GM12878 (cell line): ENCODE results near the gene PSMC3. TPM values are rescaled to one million over a fixed set of nuclear protein-coding genes. Genes with fewer than 3 reads are reported as not detected.

ENCODE experiments used
- BACH1 ChIP-seq: fragments of 450-650 bp; IDR thresholded peaks from 2 replicates; pipeline ENCODE4 v1.6.1; 2017; ENCODE audit warnings: mild to moderate bottlenecking, borderline replicate concordance
- BRCA1 ChIP-seq: IDR thresholded peaks from 2 replicates; pipeline ENCODE4 v1.6.1; 2011; ENCODE audit warnings: low read depth, low read length, improper control_type of control experiment
- CBFB ChIP-seq: IDR thresholded peaks from 2 replicates; pipeline ENCODE4 v1.6.1; 2016; ENCODE audit warnings: antibody characterized with exemption, low read depth
- CBX3 ChIP-seq: fragments of 200-600 bp; sonication (generic); IDR thresholded peaks from 2 replicates; pipeline ENCODE4 v1.6.1; 2016; ENCODE audit warnings: low read depth, borderline replicate concordance
- CHD4 ChIP-seq: fragments of 200-600 bp; sonication (generic); IDR thresholded peaks from 2 replicates; pipeline ENCODE4 v1.6.1; 2016; ENCODE audit warnings: mild to moderate bottlenecking
- EGR1 ChIP-seq, 2 experiments: IDR thresholded peaks; 1 replicate in 1 of 2; 2 replicates in 1 of 2; pipeline ENCODE4 v1.6.1; 2011 to 2012; ENCODE audit warnings: low read depth in 2 of 2, low read length in 2 of 2, borderline replicate concordance in 1 of 2, mild to moderate bottlenecking in 1 of 2, moderate library complexity in 1 of 2
- GATAD2B ChIP-seq: fragments of 450-650 bp; conservative IDR thresholded peaks from 2 replicates; pipeline ENCODE4 v1.6.1; 2017; ENCODE audit warnings: low read depth, mild to moderate bottlenecking, moderate library complexity
- MTA2 ChIP-seq: fragments of 450-650 bp; IDR thresholded peaks from 2 replicates; pipeline ENCODE4 v1.6.1; 2016; ENCODE audit warnings: low read depth, mild to moderate bottlenecking, moderate library complexity
- NFIC ChIP-seq: IDR thresholded peaks from 2 replicates; pipeline ENCODE4 v1.6.1; 2012; ENCODE audit warnings: low read depth, mild to moderate bottlenecking, inconsistent platforms, low read length, moderate library complexity
- PAX5 ChIP-seq: IDR thresholded peaks from 2 replicates; pipeline ENCODE4 v1.6.1; 2011; ENCODE audit warnings: low read depth, low read length, borderline replicate concordance
- POLR2A ChIP-seq: IDR thresholded peaks from 2 replicates; pipeline ENCODE4 v1.6.1; 2011; ENCODE audit warnings: low read depth, mild to moderate bottlenecking, low read length
- SMAD5 ChIP-seq: IDR thresholded peaks from 2 replicates; pipeline ENCODE4 v1.6.1; 2016; ENCODE audit warnings: antibody characterized with exemption, low read depth
- SMC3 ChIP-seq: IDR thresholded peaks from 2 replicates; pipeline ENCODE4 v1.6.1; 2011; ENCODE audit warnings: low read length, improper control_type of control experiment, borderline replicate concordance
- SUZ12 ChIP-seq: fragments of 200-600 bp; sonication (generic); IDR thresholded peaks from one replicate; pipeline ENCODE4 v1.6.1; 2018; ENCODE audit warnings: antibody characterized with exemption, mild to moderate bottlenecking; ENCODE audit not compliant: unreplicated experiment
- ZBED1 ChIP-seq: IDR thresholded peaks from 2 replicates; pipeline ENCODE4 v1.6.1; 2016; ENCODE audit warnings: borderline replicate concordance
- polyA plus RNA-seq, 11 experiments: library from polyadenylated mRNA; depleted of rRNA in 4 of 11; unstranded in 6 of 11; stranded (reverse) in 5 of 11; fragments of >200 nt; fragmentation: Nextera tagmentation in 4 of 11; fragmentation: Illumina TruSeq in 1 of 11; extraction: Ambion mirVana in 4 of 11; extraction: Trizol in 1 of 11; gene quantifications; 1 replicate in 1 of 11; 2 replicates in 10 of 11; pipeline versions ENCODE4 v1.2.1 to v1.2.3, GENCODE V29; 2011 to 2016; ENCODE audit warnings: inconsistent platforms in 2 of 11, missing spikeins in 2 of 11, low read depth in 1 of 11
- total RNA-seq, 4 experiments: library from RNA; depleted of rRNA in 3 of 4; stranded (reverse); fragments of >200 nt in 3 of 4; fragmentation: Illumina TruSeq in 1 of 4; extraction: Trizol in 1 of 4; gene quantifications; 2 replicates each; pipeline versions ENCODE4 v1.2.1 to v1.2.3, GENCODE V29; 2013 to 2021
- TF ChIP-seq, protein P1 (sequence below): IDR thresholded peaks from 2 replicates; pipeline ENCODE4 v1.6.1; 2012; ENCODE audit warnings: low read depth, low read length, improper control_type of control experiment
- TF ChIP-seq, protein P2 (sequence below): IDR thresholded peaks from 2 replicates; pipeline ENCODE4 v1.6.1; 2012; ENCODE audit warnings: improper control_type of control experiment, low read depth, low read length; ENCODE audit not compliant: insufficient replicate concordance
- TF ChIP-seq, protein P3 (sequence below): IDR thresholded peaks from 2 replicates; pipeline ENCODE4 v1.6.1; 2012; ENCODE audit warnings: low read length, inconsistent platforms
- TF ChIP-seq, protein P4 (sequence below): fragments of 450-650 bp; IDR thresholded peaks from 2 replicates; pipeline ENCODE4 v1.6.1; 2017; ENCODE audit warnings: mild to moderate bottlenecking, low read depth, inconsistent platforms; ENCODE audit not compliant: poor library complexity, severe bottlenecking

The PSMC3 gene
- total and polyA plus RNA-seq, 10 of the 15 experiments (the other 5 are each of a cell fraction or from before 2014, with no cell fraction given): 39.5 to 289 (median 155) TPM

DNA sequence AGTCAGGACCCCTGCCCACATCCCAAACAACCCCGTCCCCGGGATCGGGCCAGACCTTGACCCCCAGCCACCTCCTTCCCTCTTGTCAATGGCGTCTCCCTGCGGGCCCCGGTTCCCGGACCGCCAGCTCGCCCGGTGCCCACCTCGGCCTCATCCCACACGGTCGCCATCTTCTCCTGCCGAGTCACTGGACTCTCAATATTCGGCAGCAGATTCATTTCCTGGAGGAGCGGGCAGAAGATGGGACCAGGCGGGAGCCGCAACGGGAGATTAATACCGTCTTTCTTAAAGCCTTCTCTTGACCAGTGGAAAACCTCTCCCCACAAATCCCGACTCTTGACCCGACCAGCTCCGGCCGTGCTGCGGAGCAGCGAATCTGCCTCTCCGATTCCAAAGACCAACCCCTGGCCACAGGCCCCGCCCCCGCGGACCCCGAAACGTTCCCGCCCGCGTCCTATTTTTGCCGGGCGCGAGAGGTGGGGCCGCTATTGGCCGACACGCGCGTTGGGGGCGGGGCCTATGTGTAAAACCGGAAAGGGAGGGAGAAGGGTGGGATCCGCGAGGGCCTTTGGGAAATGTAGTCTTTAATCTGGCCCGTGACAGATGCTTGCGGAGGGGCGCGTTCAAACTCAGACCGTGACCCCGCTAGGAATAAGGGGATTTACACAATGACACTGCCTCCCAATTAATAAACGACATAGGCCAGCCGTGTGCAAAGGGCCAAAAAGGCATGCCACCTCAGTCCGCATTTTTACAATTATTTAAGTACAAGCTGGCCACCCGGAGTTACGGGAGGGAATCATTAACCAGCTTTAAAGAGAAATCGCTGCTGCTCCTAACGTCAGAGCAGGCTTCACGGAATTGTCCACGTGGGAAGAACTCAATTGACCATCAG lies at the start of gene PSMC3 (continued):
- TF ChIP-seq, protein P1, sequence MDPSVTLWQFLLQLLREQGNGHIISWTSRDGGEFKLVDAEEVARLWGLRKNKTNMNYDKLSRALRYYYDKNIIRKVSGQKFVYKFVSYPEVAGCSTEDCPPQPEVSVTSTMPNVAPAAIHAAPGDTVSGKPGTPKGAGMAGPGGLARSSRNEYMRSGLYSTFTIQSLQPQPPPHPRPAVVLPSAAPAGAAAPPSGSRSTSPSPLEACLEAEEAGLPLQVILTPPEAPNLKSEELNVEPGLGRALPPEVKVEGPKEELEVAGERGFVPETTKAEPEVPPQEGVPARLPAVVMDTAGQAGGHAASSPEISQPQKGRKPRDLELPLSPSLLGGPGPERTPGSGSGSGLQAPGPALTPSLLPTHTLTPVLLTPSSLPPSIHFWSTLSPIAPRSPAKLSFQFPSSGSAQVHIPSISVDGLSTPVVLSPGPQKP: peak; percentile 51; the same call in 1 of the 2 replicates
- TF ChIP-seq PAX5: no peak; the same call in 1 of the 2 replicates
- TF ChIP-seq SMAD5: peak; percentile 93
- TF ChIP-seq ZBED1: no peak
- TF ChIP-seq, protein P2, sequence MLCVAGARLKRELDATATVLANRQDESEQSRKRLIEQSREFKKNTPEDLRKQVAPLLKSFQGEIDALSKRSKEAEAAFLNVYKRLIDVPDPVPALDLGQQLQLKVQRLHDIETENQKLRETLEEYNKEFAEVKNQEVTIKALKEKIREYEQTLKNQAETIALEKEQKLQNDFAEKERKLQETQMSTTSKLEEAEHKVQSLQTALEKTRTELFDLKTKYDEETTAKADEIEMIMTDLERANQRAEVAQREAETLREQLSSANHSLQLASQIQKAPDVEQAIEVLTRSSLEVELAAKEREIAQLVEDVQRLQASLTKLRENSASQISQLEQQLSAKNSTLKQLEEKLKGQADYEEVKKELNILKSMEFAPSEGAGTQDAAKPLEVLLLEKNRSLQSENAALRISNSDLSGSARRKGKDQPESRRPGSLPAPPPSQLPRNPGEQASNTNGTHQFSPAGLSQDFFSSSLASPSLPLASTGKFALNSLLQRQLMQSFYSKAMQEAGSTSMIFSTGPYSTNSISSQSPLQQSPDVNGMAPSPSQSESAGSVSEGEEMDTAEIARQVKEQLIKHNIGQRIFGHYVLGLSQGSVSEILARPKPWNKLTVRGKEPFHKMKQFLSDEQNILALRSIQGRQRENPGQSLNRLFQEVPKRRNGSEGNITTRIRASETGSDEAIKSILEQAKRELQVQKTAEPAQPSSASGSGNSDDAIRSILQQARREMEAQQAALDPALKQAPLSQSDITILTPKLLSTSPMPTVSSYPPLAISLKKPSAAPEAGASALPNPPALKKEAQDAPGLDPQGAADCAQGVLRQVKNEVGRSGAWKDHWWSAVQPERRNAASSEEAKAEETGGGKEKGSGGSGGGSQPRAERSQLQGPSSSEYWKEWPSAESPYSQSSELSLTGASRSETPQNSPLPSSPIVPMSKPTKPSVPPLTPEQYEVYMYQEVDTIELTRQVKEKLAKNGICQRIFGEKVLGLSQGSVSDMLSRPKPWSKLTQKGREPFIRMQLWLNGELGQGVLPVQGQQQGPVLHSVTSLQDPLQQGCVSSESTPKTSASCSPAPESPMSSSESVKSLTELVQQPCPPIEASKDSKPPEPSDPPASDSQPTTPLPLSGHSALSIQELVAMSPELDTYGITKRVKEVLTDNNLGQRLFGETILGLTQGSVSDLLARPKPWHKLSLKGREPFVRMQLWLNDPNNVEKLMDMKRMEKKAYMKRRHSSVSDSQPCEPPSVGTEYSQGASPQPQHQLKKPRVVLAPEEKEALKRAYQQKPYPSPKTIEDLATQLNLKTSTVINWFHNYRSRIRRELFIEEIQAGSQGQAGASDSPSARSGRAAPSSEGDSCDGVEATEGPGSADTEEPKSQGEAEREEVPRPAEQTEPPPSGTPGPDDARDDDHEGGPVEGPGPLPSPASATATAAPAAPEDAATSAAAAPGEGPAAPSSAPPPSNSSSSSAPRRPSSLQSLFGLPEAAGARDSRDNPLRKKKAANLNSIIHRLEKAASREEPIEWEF: no peak
- TF ChIP-seq BRCA1: no peak
- TF ChIP-seq, protein P3, sequence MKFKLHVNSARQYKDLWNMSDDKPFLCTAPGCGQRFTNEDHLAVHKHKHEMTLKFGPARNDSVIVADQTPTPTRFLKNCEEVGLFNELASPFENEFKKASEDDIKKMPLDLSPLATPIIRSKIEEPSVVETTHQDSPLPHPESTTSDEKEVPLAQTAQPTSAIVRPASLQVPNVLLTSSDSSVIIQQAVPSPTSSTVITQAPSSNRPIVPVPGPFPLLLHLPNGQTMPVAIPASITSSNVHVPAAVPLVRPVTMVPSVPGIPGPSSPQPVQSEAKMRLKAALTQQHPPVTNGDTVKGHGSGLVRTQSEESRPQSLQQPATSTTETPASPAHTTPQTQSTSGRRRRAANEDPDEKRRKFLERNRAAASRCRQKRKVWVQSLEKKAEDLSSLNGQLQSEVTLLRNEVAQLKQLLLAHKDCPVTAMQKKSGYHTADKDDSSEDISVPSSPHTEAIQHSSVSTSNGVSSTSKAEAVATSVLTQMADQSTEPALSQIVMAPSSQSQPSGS: no peak
- TF ChIP-seq MTA2: no peak
- TF ChIP-seq EGR1 (IDR thresholded peaks at IDR 0.05; ENCODE audit: borderline replicate concordance in 1 of 2, low read depth in 2 of 2, low read length in 2 of 2): peak in 1 of 2 experiments; percentile 80; a peak in 2 of 3 replicates
- TF ChIP-seq SMC3: no peak
- TF ChIP-seq POLR2A: peak; percentile 93
- TF ChIP-seq NFIC: no peak; the same call in 1 of the 2 replicates
- 0 out of 2 replicates have a peak, but pooled peaks have one; percentile 51 for TF ChIP-seq GATAD2B
- no peak for TF ChIP-seq CBX3
- TF ChIP-seq, protein P4, sequence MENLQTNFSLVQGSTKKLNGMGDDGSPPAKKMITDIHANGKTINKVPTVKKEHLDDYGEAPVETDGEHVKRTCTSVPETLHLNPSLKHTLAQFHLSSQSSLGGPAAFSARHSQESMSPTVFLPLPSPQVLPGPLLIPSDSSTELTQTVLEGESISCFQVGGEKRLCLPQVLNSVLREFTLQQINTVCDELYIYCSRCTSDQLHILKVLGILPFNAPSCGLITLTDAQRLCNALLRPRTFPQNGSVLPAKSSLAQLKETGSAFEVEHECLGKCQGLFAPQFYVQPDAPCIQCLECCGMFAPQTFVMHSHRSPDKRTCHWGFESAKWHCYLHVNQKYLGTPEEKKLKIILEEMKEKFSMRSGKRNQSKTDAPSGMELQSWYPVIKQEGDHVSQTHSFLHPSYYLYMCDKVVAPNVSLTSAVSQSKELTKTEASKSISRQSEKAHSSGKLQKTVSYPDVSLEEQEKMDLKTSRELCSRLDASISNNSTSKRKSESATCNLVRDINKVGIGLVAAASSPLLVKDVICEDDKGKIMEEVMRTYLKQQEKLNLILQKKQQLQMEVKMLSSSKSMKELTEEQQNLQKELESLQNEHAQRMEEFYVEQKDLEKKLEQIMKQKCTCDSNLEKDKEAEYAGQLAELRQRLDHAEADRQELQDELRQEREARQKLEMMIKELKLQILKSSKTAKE: peak; percentile 90
- TF ChIP-seq SUZ12: no peak
- peak; percentile 65; the same call in 1 of the 2 replicates for TF ChIP-seq CBFB
- TF ChIP-seq BACH1: peak; percentile 42; the same call in 1 of the 2 replicates
- TF ChIP-seq CHD4: no peak
